HG02943 (cell line): ENCODE data around the gene INHBA.
A peak's percentile ranks its signal among the peaks of the same experiment; 100 is the strongest.

Experiments
- ATAC-seq: cut with Tn5 transposase; IDR thresholded peaks from one replicate; pipeline ENCODE4 v1.9.1; 2021; ENCODE audit warnings: mild to moderate bottlenecking, low read depth, moderate library complexity; ENCODE audit not compliant: unreplicated experiment

The INHBA gene

DNA sequence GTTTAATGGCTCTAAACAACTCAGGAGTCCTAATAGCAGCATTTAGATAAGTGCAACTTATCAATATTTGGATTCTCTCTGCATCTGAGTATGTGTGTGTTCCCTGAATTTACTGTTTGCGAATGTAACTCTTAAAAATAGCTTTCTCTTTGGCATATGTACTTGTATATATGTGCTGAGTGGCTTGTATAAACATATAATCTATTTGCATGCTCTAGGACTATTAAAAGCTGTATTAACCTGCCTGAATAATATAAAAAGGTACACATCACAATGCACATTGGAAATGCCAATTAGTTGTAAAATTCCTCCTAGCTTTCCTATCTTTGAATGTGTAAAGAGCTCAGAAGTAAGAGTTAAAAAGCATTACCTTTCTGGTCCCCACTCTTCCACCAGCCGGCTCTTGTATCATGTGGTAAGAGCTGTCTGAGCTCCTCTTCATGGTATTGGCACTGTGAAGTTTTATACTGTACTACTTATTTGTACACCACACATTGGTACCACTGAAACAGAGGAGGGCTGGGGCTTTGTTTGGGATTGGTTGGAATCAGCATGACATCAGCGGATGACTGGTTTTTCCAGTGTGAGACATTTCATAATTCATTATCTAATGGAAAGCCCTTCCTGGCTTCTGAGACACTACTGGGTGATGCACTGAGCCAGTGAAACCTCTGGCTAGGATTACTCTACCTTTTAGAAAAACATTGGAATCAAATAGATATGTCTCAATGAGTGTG lies at the start of gene INHBA:
Gene INHBA (minus strand): TSS at position 456 of the 737 bp plus-strand sequence. CDS start 2,716 bp downstream, outside the sequence.
- ATAC-seq = no peak

DNA sequence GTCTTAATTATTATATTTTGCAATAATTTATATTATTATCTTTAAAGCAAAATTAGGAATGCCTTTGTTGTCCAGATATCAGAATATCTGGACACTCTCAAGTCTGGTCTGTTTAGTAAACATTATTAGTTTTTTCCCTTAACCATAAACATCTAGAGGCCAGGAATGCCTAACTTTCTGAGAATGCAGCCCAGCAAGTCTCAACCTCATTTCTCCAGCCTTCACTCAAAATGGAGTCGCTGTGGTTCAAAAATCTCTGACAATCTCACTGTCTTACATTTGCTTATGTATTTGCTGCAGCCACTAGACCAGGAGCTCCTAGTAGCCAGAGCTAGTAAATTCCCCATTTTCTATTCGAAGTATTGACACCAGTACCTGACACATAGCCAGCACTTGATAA lies 49.7 kb upstream of the INHBA start:
- ATAC-seq = no peak

GRCh38 chr7:41750661-41751540 lies 48.0 kb upstream of the INHBA start:
- no peak for ATAC-seq

DNA sequence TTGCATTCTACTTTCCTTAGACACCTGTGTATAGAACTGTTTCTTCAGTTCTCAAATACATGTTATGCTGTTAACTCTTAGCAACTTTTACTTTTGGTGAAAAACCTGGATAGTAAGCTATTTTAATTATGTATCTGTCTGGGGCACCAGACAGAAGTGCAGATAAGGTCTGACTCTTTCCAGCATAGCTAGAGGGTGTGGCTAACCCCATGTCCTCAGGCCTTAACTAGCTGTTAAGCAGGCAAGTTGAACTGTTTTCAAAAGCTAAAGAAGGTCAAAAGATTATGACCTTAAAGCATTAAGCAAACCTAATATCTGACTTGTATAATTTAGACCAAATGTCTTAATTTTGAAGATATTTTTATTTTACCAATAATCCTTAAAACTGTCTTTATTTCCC lies 45.1 kb upstream of the INHBA start:
- ATAC-seq = no peak

DNA sequence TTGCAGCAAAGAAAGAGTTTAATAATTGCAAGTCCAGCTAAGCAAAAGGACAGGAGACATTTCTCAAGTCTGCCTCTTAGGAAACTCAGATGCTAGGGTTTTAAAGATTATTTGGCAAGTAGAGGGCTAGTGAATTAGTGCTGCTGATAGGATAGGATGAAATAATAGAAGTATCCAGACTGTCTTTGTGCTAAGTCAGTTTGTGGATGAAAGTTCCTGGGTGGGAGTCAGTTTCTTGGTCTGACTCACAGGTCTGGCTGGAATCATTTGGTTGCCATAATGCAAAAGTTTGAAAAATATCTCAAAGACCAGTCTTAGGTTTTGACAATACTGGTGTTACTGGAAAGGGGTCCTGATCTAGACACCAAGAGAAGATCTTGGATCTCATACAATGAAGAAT lies 42.6 kb upstream of the INHBA start:
- ATAC-seq = no peak

DNA sequence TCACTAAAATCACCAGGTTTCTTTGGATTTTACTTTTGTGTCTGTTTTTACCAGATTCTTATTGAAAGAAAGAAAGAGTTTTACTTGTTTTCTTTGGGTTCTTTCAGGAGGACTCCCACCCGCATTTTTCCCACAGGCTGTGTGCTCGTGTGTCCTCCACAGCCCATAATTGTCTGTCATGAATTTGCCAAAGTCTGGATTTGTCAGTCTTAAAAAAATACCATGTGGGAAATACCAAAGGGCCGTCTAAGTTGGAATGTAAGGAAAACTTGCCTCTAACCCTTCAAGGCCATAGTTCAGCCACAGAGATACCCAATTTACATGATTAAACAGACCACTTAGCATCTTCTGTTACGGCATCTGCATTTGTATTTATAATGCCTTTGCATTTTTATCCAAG lies 41.3 kb upstream of the INHBA start:
- no peak for ATAC-seq

GRCh38 chr7:41742401-41743020 lies 39.6 kb upstream of the INHBA start:
- ATAC-seq = no peak

- ATAC-seq = no peak
Observed at GRCh38 chr7:41738806-41739205, 35.9 kb upstream of the INHBA start.

DNA sequence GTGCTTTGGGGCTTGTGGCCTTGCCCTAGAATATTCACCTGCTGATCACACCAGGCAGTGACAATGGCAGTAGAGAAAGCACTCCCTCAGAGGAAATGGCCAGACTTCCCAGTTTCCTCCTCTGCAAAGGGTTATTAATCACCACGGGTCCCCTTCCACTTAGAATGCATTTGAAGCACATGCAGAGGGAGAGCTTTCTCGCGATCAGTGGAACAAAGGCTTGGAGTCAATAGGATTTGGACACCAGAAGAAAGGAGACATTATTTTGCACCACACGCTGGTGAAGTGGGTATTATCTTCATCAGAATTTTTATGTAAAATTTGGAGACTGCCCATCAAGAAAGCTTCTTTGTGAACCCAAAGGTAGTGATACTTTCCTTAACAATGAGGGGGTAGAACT lies 35.4 kb upstream of the INHBA start:
- no peak for ATAC-seq

DNA sequence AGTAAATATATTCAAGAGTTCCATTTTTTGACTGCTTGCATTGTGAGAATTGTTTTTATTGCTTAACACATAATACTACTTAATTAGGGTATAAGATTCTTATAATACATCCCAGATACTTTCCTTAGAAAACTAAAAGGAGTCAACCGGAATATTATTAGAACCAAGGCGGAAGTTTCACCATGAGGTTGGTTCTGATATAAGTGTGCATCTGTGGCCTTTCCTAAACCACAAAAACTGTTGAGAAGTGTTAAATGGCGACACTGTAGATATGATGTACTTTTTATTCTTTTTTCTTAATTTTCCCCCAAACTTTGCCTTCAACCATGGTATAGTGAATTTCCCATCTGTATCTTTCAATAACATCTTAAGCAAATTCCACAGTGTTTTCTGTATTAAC lies 32.3 kb upstream of the INHBA start:
- ATAC-seq = no peak

GRCh38 chr7:41732843-41733306 lies 30.0 kb upstream of the INHBA start:
- ATAC-seq = no peak

DNA sequence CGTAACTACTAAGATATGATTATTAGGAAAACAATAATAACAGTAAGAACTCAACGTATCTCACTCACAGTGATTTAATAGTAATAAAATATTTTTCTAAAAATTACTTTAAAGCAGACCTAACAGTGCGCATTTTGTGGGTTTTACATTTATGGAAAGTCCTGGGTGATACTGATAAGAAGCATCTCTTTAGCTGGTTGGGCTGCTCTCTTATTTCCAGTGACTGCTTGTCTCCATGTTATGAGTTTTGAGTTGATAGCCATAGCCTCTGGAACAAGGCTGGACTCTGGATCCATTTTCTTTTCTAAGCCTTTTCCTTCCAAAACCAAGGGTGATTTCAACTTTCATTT lies 29.5 kb upstream of the INHBA start:
- no peak for ATAC-seq

DNA sequence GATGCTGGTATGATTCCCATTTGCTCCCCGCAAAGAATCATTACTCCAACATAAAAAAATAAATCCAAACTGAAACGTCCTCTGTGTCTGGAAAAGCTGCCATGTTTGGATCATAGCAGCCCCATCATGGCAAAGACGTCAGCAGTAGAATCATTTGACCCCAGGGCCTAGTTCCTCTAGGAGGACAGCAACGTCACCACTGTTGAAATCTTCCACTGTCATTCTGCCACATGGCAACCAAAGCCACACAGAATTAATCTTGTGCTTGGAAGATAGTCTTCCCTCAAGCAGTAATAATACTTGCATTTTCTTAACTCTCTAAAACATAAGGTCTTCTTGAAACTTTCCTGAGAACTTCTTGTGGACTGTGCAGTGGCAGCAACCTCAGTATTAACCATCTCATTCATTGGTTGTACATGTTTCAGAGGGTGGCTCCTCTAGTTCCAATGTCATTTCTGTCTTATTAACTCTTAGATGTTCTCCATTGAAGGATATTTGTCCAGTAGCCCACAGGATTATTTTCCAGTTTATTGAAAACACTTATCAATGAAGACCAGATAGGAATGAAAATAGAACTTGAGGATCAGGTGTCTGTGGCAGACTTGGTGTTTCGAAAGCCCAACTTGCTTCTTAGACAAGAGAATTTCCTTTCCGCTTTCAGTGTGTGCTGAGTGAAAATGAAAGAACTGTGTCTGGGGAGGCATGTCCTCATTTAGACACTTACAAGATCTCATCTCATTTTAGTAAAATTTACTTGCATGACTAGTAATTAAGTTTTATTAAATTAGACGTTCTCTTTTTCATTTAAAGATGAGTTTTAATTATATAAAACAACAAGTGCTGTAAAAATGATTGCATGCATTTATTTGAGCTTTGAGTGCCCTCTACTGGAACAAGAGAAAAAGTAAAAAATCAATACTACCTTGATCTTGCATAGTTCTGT lies 28.9 kb upstream of the INHBA start:
- ATAC-seq = peak; percentile 95

DNA sequence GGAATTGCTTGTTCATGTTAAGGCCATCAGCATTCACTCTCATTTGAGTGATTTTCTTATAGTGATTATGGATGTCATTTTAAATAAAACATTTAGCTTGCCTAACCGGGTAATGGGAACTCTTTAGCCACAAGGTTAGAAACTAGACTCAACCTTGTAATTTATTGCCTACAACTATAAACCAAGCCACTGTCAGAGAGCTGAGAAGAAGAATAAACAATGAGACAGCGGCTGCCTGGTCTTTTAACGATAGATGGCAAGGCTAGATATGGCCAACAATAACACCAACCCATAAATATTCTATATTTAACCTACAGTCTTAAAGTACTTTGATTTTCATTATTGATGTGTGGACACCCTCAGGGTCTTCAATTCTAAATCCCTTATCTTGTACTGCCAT lies 27.8 kb upstream of the INHBA start:
- no peak for ATAC-seq

DNA sequence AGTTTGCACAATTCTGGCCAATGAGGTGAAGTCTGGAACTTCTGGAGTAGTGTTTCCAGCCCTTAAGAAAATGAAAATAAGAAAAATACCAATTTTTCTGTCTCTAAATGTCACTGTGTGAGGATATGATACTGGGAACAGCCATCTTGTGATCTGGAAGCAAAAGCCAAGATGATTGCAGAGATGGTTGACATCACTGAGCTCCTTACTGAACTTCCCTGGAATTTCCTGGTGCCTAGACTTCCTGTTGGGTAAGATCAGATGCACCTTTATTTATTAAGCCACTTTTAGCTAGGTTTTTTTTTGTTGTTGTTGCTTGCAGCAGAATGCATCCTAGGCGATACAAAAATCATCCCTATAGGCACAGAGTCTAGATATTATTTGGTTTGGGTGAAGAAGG lies 27.3 kb upstream of the INHBA start:
- no peak for ATAC-seq

- ATAC-seq = no peak
Observed at GRCh38 chr7:41729059-41729458, 26.2 kb upstream of the INHBA start.

DNA sequence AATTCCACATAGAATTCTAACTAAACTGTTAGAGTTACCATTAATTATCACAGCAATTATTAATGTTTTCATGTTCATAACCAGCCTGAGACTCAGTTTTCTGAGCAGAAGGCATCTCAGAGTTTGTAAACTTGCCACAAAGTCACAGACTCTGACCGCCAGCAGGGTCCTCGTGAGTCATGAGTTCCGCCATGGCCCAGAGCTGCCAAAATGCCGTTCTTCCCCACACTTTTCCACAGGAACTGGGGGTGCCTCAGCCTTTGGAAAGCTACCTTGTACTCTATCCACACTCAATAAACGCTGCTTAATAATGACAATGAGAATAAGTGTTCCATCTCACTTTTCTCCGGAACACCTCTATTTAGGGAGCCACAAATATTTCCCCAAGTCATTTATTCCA lies 22.1 kb upstream of the INHBA start:
- no peak for ATAC-seq

DNA sequence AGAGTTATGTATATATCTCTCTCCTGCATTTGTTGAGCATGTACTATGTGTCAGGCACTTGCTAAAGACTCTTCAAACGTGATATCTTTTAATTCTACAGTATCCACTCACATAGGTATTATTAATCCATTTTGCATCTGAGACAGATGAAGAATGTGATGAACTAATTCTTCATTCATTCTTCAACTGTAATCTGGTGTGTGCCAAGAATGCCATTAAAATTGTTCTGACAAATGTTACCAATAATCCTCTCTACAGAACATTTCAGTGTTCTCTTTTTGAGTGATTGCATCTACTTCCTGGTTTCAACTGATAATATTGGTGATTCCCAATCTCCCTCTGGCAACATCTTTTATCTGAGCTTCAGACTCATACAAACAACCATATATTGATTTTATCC lies 18.0 kb upstream of the INHBA start:
- ATAC-seq = no peak

GRCh38 chr7:41720046-41720445 lies 17.2 kb upstream of the INHBA start:
- no peak for ATAC-seq

DNA sequence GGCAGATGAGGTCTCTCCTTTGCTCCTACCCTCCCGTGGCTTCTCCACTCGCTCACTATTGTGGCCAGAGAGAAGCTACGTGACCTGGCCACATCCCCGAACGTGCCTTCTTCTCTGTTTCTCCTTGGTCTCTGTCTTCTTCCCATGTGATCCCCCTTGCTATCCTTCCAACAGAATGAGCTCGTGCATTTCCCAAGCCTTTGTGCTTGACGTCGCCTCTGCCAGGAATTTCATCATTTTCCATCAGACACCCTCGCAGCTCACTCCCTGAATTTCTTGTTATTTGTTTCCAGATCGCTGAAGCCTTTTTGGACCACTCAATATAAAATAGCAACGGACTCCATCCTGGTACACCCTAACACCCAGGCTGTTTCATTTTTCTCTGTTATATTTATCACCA lies 13.8 kb upstream of the INHBA start:
- no peak for ATAC-seq
